GM21447 (cell line): ENCODE data around the gene FREY1.

Experiments used
- ATAC-seq: cut with Tn5 transposase; IDR thresholded peaks from one replicate; pipeline ENCODE4 v1.9.1; 2021; ENCODE audit not compliant: unreplicated experiment

FREY1 gene

GRCh38 chr11:45929486-45930030 lies 22.5 kb upstream of the FREY1 start:
- ATAC-seq: peak; percentile 10

GRCh38 chr11:45928535-45929215 lies 21.6 kb upstream of the FREY1 start:
- ATAC-seq: no peak

- no peak for ATAC-seq
Measured at GRCh38 chr11:45927684-45928413, 20.8 kb upstream of the FREY1 start.

- no peak for ATAC-seq
Measured at GRCh38 chr11:45927332-45927683, 20.2 kb upstream of the FREY1 start.

GRCh38 chr11:45926536-45927331 lies 19.7 kb upstream of the FREY1 start:
- no peak for ATAC-seq

GRCh38 chr11:45926001-45926401 lies 18.9 kb upstream of the FREY1 start:
- no peak for ATAC-seq

- no peak for ATAC-seq
Measured at GRCh38 chr11:45925550-45925949, 18.5 kb upstream of the FREY1 start.

- no peak for ATAC-seq
Measured at GRCh38 chr11:45924927-45925326, 17.9 kb upstream of the FREY1 start.

GRCh38 chr11:45924036-45924915 lies 17.2 kb upstream of the FREY1 start:
- no peak for ATAC-seq

- ATAC-seq: no peak
Measured at GRCh38 chr11:45922425-45923082, 15.5 kb upstream of the FREY1 start, which contains the start of gene LARGE2. Gene LARGE2 (plus strand): TSS chr11:45922656. CDS start chr11:45922883, 227 bp downstream.

- no peak for ATAC-seq
Measured at GRCh38 chr11:45921561-45922424, 14.7 kb upstream of the FREY1 start.

GRCh38 chr11:45920531-45921477 lies 13.7 kb upstream of the FREY1 start:
- ATAC-seq: no peak

GRCh38 chr11:45919806-45920530 lies 12.9 kb upstream of the FREY1 start:
- no peak for ATAC-seq

- ATAC-seq: no peak
Measured at GRCh38 chr11:45918962-45919675, 12.0 kb upstream of the FREY1 start.

- ATAC-seq: peak; percentile 43
Measured at GRCh38 chr11:45918331-45918941, 11.4 kb upstream of the FREY1 start.

- ATAC-seq: peak; percentile 88
Measured at GRCh38 chr11:45917623-45918330, 10.7 kb upstream of the FREY1 start, which contains the start of gene PEX16. Gene PEX16 (minus strand): TSS chr11:45917877. CDS start chr11:45917811, 66 bp downstream.
